ENCODE data around the gene KCNA1.
"Not testable (repeated sequence)": the region's sequence is repeated elsewhere in the genome, so short reads cannot be mapped to it uniquely, and the experiment has no call there.

KCNA1 gene

DNA sequence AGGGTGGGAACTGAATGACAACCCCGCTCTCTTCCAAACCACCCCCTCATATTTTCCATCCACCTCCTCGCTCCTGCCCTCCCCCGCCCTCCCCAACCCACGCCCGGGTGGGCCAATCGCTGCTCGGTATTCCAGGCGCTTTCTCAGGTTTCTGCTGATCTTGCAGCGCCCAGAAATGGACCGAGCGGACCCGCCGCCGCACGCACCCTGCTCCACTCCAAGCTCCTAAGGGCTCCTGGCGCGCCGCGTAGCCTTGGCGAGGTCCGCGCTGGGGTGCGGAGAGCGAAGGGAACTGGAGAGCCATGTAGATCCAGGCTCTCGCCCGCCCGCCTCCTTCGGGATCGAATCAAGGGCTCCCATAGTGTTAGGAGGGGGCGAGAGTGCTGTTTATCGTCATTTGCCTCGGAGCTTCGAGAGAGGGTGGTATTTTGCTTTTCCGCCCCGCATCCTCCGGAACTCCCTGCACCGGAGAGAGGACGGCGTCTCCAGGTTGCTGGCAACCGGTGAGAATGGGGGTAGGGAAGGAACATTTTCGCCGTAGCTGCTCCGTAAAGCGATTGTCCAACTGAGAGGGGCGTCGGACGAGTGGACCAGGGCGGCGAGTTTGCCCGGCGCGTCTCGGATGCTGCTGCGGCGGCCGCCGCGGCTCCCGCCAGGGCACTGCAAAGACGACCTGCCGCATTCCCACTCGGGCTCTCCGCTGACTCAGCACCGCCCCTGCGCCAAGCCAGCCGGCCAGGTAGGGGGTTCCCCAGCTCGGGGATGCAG, at the start of gene KCNA1:
KCNA1 (plus strand) TSS at position 172 of the 768 bp plus-strand sequence. CDS start 1,474 bp downstream, outside the sequence.
- DNase-seq (ENCODE audit: low read depth in 1 of 2, low spot score in 1 of 2): no peak

DNA sequence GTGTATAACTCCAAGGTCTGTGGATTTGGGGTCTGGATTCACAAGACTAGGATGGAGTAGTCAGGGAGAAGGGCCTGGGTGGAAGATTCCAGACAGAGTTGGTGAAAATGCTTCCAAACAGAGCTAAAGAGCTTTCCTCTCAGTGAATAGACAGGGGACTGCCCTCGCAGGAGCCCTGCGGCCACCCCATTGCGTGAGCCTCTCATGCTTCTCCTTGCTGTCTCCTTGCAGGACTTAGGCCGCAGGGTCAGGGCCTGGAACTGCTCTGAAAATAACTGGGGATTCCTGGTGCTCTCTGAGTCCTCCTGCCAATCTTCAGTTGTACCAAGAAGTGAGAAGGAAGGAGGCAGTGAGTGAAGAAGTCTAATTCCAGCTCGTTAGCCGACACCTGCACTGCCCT, 49.0 kb upstream of the KCNA1 start:
- no peak for DNase-seq (ENCODE audit: low read depth in 1 of 2, low spot score in 1 of 2)

DNA sequence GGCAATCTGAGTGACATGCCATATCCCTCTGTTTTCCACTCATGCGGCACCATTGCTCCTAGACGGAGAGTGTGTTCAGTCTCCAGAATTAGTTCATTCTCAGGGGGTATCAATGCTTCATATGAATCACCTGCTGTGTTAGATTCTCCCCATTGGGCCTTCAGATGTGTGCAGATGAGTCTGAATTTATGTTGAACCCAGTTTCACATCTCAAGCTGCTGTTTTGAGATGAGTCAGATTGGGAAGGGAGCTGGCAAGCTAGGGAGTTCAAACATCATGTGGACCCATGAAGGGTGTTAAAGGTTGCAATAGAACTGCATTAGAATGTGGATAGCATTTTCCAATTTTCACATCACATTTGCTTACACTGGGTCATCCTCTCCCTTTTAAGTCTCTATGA, 46.9 kb upstream of the KCNA1 start:
- no peak for DNase-seq (ENCODE audit: low read depth in 1 of 2, low spot score in 1 of 2)

DNA sequence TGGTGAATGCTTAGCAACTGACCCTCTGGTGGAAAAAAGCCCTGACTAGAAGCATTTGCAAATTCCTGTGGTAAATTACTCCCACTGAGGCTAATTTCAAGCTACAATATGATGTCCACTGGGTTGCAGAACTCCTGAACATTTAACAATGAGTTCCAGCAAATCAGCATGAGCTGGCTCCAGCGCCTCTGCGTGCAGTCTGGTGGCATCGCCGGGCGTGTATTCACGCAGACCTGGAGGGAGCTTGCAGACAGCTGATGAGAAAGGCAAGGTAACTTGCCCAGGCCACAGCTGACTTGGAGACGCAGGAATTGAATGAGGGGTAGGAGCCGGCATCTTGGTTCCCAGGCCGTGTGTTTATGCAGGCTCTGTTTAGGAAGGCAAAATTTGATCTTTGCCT, 45.1 kb upstream of the KCNA1 start:
- DNase-seq (ENCODE audit: low read depth in 1 of 2, low spot score in 1 of 2): no peak

DNA sequence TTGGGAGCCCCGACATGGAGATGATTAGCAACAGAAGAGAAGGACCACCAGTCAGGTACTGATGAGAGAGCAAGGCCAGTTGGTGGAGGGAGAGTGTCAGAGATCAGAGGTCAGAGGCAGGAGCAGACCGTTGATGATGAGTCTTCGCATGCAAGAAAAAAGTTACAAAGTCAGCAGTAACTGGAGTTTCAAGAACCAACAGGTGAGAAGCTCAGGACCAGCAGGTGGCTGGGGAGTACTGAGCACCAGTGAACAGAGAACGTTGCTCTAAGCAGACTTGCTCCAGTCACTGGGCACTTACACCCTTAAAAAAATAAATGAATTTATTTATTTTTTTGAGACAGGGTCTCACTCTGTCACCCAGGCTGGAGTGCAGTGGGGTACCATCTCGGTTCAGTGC, 44.5 kb upstream of the KCNA1 start:
- DNase-seq (ENCODE audit: low read depth in 1 of 2, low spot score in 1 of 2): no peak

DNA sequence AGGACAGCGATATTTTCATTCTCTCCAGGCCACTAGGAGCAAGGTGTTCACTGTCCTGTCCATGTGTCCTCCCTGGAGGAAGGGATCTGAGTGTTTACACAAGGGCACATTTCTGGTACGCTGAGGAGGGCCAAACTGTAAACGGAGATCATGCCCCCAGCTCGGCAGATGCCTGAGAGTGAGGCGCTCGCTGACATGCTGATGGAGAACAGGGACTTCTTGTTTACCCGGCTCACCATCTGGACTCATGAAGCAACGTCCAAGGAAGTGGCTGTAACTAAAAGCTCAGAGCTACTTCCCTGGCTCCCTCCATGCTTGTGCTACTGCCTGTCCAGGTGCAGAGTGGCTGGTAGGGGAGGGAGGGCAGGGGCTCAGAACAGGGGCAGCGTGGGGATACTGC, 43.4 kb upstream of the KCNA1 start:
- no peak for DNase-seq (ENCODE audit: low read depth in 1 of 2, low spot score in 1 of 2)

DNA sequence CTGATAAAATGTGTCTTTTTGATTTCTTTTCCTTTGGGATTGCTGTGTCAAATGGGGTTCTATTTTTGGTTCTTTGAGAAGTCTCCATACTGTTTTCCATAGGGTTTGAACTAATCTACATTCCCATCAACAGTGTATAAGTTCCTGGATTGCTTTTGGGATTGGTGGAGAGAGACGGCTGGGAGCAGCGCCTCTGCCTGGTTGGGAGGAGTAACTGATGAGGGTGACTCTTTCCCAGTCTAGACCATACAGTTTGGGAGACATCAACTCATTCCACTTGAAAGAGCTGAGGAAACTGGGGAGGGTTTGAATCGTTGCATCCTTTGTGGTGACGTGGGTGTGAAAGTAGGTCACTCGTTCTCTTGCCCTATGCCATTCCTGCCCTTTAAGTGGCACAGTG, 42.3 kb upstream of the KCNA1 start:
- DNase-seq (ENCODE audit: low read depth in 1 of 2, low spot score in 1 of 2): no peak

DNA sequence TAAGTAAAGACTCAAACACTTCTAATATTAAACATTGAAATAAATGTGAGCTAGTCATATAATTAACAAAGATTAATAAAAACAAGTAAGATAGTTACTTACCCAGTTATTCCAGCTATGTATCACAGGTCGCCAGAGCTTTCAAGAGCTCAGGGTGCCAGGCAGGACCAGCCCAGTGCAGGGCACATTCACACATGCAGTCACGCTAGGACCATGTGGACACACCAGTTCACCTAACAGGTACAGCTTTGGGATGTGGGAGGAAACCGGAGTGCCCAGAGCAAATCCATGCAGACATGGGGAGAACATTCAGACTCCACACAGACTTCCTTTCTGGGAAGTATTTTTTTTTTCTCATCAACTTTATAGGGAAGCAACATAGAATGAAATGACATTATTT, 39.3 kb upstream of the KCNA1 start:
- no peak for DNase-seq (ENCODE audit: low read depth in 1 of 2, low spot score in 1 of 2)

DNA sequence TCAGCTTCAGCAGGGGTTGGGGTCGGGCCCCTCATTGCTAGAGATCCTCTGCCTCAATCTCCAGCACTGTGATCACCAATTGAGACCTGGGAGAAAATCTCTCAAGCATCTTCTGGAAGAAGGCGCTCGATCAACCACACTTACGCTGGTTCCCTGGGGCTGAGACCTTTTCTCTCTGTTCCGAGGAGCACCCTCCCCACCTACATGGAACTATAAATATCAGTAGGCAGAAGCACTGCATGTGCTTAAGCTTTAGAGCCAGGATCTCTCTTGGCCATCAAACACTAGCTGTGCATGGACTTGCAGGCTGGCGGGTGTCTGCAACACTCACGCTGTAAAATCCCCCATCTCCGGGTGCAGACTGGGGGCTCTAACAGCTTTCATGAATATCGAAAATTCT, 38.2 kb upstream of the KCNA1 start:
- no peak for DNase-seq (ENCODE audit: low read depth in 1 of 2, low spot score in 1 of 2)

DNA sequence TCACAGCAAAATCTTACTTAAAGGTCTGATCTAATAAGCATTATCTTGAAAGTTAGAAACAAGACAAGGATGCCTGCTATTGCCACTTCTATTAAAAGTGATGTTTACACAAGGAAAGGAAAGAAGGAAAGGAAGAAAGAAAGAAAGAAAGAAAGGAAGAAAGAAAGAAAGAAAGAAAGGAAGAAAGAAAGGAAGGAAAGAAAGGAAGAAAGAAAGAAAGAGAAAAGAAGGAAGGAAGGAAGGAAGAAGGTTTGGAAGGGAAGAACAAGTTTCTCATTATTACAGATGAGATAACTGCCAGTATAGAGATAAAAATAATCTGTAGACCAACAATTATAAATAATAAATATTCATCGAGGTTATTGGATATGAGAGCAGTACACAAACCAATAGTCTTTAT, 35.8 kb upstream of the KCNA1 start:
- no peak for DNase-seq (ENCODE audit: low read depth in 1 of 2, low spot score in 1 of 2)

DNA sequence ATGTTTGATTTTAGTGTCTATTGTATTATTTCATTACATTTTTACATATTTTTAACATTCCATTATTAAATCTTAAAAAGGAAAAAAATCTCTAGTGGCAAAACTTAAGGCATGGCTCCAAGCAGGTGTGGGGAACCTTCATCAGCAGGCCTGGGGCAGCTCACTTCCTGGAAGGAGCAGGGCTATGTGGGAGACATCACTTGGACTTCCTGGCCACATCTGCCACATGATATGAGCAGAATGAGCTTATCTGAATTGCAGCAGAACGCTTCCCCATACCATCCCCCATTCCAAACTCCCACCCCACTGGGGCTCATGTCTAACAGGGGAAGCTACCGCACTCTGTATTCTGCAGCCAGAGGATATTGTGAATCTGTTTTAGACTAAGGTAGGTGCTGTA, 35.0 kb upstream of the KCNA1 start:
- DNase-seq (ENCODE audit: low read depth in 1 of 2, low spot score in 1 of 2): no peak

DNA sequence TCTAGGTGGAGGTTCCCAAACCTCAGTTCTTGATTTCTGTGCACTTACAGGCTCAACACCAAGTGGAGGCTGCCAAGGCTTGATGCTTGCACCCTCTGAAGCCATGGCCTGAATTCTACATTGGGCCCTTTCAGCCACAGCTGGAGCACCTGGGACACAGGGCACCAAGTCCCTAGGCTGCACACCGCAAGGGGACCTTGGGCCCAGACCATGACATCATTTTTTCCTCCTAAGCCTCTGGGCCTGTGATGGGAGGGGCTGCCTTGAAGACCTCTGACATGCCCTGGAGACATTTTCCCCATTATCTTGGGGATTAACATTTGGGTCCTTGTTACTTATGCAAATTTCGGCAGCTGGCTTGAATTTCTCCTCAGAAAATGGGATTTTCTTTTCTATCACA, 30.2 kb upstream of the KCNA1 start:
- DNase-seq (ENCODE audit: low read depth in 1 of 2, low spot score in 1 of 2): not testable (repeated sequence)

DNA sequence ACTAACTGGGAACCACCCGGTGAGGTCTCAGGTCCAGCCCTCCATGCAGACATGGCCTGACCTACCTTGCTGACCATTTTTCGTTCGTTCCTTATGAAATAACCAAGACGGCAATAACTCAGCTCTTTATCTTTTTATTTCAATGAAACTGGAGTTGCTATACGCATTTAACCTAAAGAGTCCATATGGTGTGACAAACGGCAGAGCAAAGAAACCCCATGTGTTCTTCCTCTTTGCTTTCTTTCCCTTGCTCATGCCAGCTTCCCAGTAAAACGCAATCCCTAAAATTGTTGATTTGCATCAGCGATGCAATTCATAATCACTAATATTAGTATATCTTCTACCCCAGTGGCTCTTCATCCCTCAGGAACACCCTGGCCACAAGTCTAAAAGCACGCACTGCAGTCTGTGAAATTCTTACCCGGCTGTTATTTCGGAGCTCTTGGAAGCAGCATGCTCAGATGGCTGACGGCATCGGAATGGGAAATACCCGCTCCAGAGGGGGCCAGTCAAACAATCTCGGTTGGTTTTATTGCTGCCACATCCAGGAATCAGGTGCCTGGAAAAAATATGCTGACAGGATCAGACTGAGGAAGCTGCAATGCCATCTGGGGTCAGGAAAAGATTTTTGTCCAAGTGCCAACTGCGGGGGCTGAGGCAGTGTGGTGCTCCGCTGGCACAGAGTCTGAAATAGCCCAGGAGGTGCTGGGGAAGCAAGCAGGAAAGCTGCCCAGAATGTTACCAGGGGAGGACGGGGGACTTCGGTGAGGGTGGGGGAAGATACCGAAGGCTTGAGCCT, 28.2 kb upstream of the KCNA1 start:
- no peak for DNase-seq (ENCODE audit: low read depth in 1 of 2, low spot score in 1 of 2)

DNA sequence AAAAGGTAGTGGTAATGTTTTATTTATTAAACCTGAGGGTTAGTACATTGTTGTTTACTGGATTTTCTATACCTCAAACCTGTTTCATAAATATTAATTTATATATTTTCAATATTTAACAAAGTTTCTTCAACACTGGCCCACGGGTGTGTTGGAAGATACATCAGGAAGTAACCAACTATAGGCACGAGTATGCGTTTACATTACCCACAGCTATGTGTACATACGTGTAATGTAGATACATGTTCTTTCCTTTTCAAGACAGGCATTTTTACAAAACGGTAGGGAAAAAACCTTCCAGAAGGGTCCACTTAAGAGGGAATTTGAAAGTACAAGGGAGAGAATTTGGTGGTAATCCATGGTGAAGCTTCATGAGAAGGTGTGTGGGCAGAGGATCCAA, 17.8 kb upstream of the KCNA1 start:
- DNase-seq (ENCODE audit: low read depth in 1 of 2, low spot score in 1 of 2): no peak

DNA sequence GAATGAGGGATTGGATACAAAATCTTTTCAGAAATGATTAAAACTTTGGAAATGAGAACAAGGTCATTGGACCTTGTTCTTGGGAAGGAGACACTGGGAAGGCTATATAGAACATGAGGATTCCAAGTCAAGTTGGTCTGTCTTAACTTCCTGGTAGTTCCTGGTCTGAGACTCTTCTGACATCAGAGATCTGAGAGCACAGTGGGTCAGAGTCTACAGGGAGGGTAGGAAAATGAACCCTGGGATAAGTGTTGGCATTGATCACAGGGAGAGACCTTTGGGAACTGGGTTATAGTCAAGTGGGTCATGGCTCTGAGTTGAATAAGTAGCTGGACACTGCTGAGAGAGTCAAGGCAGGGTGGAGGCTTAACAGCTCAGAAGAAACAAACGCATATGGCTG, 17.3 kb upstream of the KCNA1 start:
- no peak for DNase-seq (ENCODE audit: low read depth in 1 of 2, low spot score in 1 of 2)

DNA sequence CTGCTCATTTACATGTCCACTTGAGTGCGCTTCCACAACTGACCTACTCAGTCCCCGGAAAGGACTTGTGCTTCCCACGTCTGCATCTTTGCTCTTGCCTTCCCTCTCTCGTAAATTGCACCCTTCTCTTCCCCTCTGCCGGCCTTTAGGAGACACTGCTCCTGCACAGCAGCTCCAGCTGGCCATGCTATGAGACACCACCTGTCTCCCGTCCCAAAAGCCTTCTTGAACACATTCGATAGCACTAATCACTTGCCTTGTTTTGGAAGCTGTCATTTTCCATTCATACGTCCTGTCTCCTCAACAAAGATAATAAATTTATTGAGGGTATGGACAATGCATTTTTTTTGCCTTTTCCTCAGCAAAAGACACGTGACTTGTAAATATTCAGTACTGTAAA, 15.7 kb upstream of the KCNA1 start:
- DNase-seq (ENCODE audit: low read depth in 1 of 2, low spot score in 1 of 2): no peak

DNA sequence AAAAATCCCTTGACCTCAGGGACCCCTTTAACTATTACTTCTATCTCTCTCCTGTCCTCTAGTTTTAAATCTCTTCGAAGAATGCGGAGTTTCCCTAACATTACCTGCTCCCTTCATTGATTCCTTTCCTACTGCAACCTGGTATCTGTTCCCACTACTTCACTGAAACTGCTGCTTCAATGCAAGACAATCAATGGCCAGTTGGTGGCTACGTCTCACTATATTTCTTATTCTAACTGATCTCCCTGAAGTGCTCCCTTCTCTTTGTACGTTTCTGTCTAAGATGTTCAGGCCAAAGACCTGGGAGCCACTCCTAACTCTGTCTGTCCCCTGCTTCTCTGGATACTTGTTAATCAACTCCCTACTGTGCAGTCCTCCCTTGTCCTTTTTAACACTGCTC, 10.3 kb upstream of the KCNA1 start:
- DNase-seq (ENCODE audit: low read depth in 1 of 2, low spot score in 1 of 2): no peak

DNA sequence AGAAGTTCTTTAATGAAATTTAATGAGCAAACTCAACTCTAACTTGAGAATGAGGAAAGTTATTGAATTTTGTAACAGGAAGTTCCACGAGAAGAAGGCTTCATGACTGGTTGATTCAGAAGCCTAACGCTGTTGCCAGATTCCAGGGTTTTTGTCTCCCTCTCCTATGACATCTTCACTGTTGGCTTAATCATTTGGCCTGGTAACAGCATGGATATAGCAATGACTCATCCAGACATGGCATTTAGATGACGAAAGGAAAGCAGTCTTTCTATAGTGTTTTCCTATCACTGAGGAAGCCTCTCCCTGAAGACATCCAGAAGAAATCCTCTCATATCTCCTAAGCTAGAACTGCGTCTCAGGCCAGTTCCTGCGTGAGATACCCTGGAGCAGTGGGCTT, 9.4 kb upstream of the KCNA1 start:
- DNase-seq (ENCODE audit: low read depth in 1 of 2, low spot score in 1 of 2): no peak

DNA sequence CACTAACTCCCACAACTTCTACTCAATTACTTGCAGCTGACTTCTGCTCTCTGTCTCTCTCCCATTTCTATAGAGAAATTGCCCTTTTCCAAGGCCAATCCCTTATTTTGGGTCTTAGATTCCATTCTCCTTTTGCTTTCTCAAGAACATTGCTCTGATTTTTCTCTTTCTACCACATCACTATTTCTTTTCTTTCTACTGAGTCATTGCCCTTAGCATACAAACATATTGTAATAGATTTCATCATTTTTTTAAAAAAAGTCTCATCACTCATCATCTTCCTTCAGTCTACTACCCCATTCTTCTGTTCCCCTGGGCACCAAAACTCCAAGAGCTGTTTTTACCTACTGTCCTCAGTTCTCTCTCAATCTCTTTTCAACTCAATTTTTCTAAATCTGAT, 4.4 kb upstream of the KCNA1 start:
- DNase-seq (ENCODE audit: low read depth in 1 of 2, low spot score in 1 of 2): no peak

DNA sequence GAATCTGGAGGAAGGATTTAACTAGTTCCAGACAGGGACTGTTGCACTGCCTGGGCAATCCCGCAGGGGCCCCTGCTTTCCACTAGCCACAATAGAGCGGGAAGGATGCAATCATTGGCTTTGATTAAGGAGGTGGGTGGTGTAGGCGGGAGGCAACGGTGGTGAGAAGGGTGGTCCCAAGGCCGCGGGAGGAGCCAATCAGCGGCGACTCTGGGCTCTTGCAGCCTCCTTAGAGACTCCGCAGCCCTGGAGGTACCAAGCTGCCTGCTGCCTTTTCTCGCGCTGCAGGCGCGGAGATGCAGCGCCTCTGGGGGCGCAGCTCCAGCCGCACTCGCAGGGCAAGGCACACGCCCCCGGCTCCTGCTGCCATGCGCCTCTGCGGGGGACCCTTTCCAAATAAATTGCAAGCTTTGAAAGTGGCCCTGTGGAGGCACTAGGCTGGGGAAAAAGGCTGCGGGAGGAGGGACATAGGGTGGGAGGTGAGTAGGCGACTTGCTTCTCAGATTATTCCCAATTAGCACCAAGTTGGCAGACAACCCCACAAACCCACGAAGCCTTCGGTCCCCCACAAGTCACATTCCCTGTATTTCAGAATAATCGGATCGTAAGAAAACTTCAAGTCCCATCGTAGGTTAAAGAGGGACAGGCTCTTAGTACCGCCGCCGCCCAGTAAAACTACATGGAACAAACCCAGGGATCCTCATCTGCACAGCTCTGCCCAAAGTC, 858 bp upstream of the KCNA1 start:
- no peak for DNase-seq (ENCODE audit: low read depth in 1 of 2, low spot score in 1 of 2)

DNA sequence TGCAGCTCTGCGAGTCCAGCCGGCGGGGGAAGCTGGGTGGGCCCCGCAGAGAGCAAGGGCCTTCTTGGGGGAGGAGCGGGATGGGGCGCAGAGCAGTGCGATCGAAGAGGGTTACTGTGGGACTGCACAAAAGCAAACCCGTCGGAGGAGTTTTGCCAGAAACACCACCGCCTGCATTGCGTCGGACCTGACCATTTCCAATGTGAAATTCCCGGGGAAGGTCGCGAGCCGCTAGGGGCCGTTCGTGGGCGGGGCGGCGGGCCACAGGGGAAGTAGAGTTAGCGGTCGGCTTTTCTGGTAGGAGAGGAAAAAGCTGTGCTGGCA, 333 bp upstream of the KCNA1 start:
- no peak for DNase-seq (ENCODE audit: low read depth in 1 of 2, low spot score in 1 of 2)

Data from activated CD4-positive, alpha-beta T cell treated with anti-CD3 and anti-CD28 coated beads, Interleukin-2, amount 50 U/mL, for 24 hours (primary cell).